Endothelial cell (in vitro differentiated cells): Measurements from ENCODE around the gene KIF3B. TPM values are rescaled to one million over a fixed set of nuclear protein-coding genes. Genes with fewer than 3 reads are reported as not detected.
"Not testable (repeated sequence)": the region's sequence is repeated elsewhere in the genome, so short reads cannot be mapped to it uniquely, and the experiment has no call there.

Experiments
- DNase-seq: peaks from one replicate; pipeline ENCODE4 v3.0.0; 2021; ENCODE audit warnings: low spot score
- H3K27ac Mint-ChIP-seq: one replicate; pipeline ENCODE4 v1.8.0; 2021; ENCODE audit warnings: mixed read lengths, inconsistent platforms; ENCODE audit not compliant: unreplicated experiment
- H3K27me3 Mint-ChIP-seq: one replicate; pipeline ENCODE4 v1.8.0; 2021; ENCODE audit warnings: mild to moderate bottlenecking, moderate library complexity, mixed read lengths, inconsistent platforms; ENCODE audit not compliant: unreplicated experiment
- H3K36me3 Mint-ChIP-seq: one replicate; pipeline ENCODE4 v1.8.0; 2021; ENCODE audit warnings: mild to moderate bottlenecking, low read depth, mixed read lengths, inconsistent platforms; ENCODE audit not compliant: unreplicated experiment
- H3K4me1 Mint-ChIP-seq: one replicate; pipeline ENCODE4 v1.8.0; 2021; ENCODE audit warnings: mild to moderate bottlenecking, mixed read lengths, inconsistent platforms; ENCODE audit not compliant: unreplicated experiment
- H3K4me3 Mint-ChIP-seq: one replicate; pipeline ENCODE4 v1.8.0; 2021; ENCODE audit warnings: mild to moderate bottlenecking, mixed read lengths, inconsistent platforms; ENCODE audit not compliant: unreplicated experiment
- H3K9me3 Mint-ChIP-seq: one replicate; pipeline ENCODE4 v1.8.0; 2021; ENCODE audit warnings: mixed read lengths, inconsistent platforms; ENCODE audit not compliant: unreplicated experiment
- total RNA-seq: library from RNA; stranded (reverse); fragmentation: NEBNext Ultra II Directional; extraction: Animal tissue kit (Norgen Biotek cat#: 25700); gene quantifications from one replicate; pipeline ENCODE4 v1.2.1, GENCODE V29; 2021; ENCODE audit not compliant: unreplicated experiment
- TF ChIP-seq, protein P1 (sequence below): fragments of 200-600 bp; sonication (generic); IDR thresholded peaks from one replicate; pipeline ENCODE4 v1.5.0; 2021; ENCODE audit warnings: antibody characterized with exemption; ENCODE audit not compliant: unreplicated experiment

Gene KIF3B
- total RNA-seq, 1 donor from 2014 or later: 34.7 TPM

DNA sequence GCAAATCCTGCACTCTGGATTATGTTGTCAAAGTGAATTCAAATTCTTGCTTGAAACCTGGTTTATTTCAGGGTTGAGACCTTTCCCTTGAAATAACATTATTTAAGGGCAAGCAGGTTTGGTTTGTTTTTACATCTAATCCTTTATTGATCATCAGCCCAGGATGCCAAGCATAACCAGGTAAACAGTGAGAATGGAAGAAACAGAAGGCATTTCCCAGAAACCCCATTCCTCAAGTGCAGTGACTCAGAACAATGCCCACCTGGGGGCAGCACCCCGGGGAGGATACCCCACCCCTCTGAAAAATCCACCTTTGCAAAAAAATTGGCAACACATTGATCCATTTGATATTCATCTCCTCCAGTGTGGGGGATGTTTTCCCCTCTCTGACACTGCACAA is 37.2 kb upstream of the KIF3B start:
- TF ChIP-seq, protein P1, sequence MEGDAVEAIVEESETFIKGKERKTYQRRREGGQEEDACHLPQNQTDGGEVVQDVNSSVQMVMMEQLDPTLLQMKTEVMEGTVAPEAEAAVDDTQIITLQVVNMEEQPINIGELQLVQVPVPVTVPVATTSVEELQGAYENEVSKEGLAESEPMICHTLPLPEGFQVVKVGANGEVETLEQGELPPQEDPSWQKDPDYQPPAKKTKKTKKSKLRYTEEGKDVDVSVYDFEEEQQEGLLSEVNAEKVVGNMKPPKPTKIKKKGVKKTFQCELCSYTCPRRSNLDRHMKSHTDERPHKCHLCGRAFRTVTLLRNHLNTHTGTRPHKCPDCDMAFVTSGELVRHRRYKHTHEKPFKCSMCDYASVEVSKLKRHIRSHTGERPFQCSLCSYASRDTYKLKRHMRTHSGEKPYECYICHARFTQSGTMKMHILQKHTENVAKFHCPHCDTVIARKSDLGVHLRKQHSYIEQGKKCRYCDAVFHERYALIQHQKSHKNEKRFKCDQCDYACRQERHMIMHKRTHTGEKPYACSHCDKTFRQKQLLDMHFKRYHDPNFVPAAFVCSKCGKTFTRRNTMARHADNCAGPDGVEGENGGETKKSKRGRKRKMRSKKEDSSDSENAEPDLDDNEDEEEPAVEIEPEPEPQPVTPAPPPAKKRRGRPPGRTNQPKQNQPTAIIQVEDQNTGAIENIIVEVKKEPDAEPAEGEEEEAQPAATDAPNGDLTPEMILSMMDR: no peak
- H3K27me3 Mint-ChIP-seq: no peaks in the 10 kb centered on the region
- H3K4me1 Mint-ChIP-seq: peaks cover 4% of the 10 kb centered on the region
- H3K4me3 Mint-ChIP-seq: no peak overlapping the region
- H3K36me3 Mint-ChIP-seq: peaks cover 11% of the 10 kb centered on the region
- DNase-seq: no peak
- no peaks in the 10 kb centered on the region for H3K9me3 Mint-ChIP-seq
- no peak overlapping the region for H3K27ac Mint-ChIP-seq

DNA sequence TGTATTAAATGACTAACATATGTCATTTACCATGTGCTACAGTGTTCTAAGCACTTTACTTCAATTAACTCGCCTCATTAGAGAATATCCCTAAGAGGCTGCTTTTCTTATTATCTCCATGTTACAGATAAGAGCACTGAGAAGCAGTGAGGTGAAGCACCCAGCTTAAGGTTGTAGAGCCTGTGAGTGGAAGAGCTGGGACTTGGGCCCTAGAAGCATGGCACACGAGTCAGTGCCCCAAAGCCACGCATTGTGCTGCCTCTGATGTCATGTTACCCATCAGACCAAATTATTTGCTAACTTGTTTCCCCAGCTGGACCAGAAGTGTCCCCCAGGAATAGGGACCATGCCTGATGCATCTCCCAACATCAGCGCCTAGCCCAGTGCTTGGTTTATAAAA is 35.6 kb upstream of the KIF3B start:
- TF ChIP-seq, protein P1: no peak
- peaks cover 4% of the 10 kb centered on the region for H3K4me1 Mint-ChIP-seq
- H3K36me3 Mint-ChIP-seq: peaks cover 4% of the 10 kb centered on the region

DNA sequence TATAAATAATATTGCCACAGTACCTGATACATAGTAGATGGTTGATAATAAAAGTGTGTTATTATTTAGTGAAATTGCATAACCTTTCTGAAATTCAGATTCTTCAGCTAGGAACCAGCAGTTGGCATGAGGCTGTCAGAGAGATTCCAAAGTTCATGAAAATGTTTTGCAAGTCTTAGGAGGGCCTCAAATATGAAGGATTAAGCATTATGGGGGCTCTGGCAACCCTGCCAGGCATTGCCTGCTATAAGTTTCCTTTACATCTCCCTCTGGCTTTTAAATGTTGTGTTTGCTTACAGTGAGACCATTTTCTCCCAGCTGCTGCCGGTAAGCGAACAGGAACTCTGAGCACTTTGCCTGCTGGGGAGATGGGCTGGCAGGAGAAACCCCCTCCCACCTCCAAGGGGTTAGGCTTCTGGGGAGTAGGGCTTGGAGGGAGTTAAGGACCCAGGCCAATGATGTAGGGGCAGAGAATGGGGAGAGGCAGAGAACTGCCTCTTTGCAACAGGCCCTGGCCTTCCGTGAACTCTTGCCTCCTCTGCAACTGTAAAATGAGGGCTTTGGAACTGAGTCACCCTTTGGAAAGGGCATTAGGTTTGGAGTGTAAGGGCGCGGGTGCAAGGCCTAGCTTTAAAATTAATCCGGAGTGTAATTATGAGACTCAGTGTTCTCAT is 33.2 kb upstream of the KIF3B start:
- no peak for DNase-seq
- H3K4me1 Mint-ChIP-seq: no peaks in the 10 kb centered on the region
- no peaks in the 10 kb centered on the region for H3K27me3 Mint-ChIP-seq
- no peaks in the 10 kb centered on the region for H3K36me3 Mint-ChIP-seq
- TF ChIP-seq, protein P1: no peak
- H3K9me3 Mint-ChIP-seq: no peaks in the 10 kb centered on the region
- no peak overlapping the region for H3K4me3 Mint-ChIP-seq
- no peak overlapping the region for H3K27ac Mint-ChIP-seq

More for the DNA sequence above, 35.6 kb upstream of the KIF3B start:
- Mint-ChIP-seq H3K27ac (no peak overlapping the region), H3K4me3 (no peak overlapping the region), H3K9me3 (no peaks in the 10 kb centered on the region), H3K27me3 (no peaks in the 10 kb centered on the region)
- no peak for DNase-seq

DNA sequence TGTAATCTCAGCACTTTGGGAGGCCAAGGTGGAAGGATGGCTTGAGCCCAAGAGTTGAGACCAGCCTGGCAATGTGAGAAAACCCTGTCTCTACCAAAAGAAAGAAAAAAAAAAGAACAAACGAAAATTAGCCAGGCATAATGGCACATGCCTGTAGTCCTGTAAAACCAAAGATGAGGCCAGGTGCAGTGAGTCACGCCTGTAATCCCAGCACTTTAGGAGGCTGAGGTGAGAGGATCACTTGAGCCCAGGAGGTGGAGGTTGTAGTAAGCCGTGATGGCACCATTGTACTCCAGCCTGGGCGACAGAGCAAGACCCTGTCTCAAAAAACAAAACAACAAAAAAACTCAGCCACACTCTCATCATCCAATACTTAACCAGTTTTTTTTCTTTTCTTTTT is 32.5 kb upstream of the KIF3B start:
- TF ChIP-seq, protein P1: no peak
- no peak for DNase-seq
- no peaks in the 10 kb centered on the region for H3K9me3 Mint-ChIP-seq
- no peak overlapping the region for H3K4me3 Mint-ChIP-seq
- H3K4me1 Mint-ChIP-seq: no peaks in the 10 kb centered on the region
- no peak overlapping the region for H3K27ac Mint-ChIP-seq
- no peaks in the 10 kb centered on the region for H3K36me3 Mint-ChIP-seq
- no peaks in the 10 kb centered on the region for H3K27me3 Mint-ChIP-seq

DNA sequence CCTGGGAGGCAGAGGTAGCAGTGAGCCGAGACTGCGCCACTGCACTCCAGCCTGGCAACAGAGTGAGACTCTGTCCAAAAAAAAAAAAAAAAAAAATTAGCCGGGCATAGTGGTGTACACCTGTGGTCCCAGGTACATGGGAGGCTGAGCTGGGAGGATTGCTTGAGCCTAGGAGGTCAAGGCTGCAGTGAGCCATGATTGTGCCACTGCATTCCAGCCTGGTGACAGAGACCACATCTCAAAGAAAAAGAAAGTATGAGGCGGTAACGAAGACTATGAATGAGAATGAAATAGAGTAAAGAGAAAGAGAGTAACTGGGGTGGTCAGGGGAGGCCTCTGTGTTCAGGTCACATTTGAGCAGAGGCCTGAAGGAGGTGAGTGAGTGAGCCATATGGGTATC is 31.2 kb upstream of the KIF3B start:
- H3K4me3 Mint-ChIP-seq, H3K36me3 Mint-ChIP-seq, H3K27ac Mint-ChIP-seq, H3K4me1 Mint-ChIP-seq, H3K27me3 Mint-ChIP-seq, H3K9me3 Mint-ChIP-seq, DNase-seq: not testable (repeated sequence)
